HG03060 (cell line): ENCODE measurements around the gene TNFRSF19.

Experiments
- ATAC-seq: cut with Tn5 transposase; IDR thresholded peaks from one replicate; pipeline ENCODE4 v1.9.1; 2021; ENCODE audit warnings: low read depth, moderate number of reproducible peaks; ENCODE audit not compliant: unreplicated experiment

The TNFRSF19 gene

DNA sequence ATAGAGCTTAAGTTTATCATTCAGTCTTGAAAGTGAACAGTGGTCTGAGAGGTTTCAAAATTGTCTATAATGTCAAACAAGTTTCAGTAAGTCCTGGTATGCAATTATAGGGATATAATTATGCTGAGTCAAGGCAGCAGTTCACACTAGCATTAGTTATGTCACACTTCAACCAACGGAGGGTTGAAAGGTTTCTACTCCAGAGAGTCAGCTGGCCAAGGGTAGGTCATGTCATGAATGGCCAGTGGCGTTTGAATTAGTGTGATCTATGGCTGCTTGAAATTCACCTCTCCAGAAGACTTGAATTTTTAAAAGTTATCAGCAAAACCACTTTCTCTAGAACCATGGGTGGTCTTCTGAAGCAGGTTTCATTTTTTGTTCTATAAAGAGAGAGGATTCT lies 108.6 kb downstream of the TNFRSF19 start:
- ATAC-seq: no peak

DNA sequence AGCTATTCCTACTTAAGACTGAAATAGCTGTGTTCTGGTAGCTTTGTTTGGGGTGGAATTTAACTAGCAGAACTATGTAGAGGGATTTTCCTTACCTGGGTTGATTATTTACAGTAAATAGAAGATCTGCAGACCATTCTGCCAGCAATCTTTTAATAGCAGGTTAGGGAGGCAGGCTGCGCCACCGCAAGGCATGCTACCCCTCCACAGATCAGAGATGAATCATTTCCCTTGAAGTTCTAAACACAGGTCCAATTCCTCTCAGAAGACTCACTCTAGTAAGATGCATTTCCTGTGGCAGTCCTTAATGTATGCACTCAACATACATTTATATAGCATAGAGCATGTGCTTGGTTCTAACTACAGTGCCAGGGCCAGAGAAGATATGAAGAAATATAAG lies 109.0 kb downstream of the TNFRSF19 start:
- no peak for ATAC-seq

DNA sequence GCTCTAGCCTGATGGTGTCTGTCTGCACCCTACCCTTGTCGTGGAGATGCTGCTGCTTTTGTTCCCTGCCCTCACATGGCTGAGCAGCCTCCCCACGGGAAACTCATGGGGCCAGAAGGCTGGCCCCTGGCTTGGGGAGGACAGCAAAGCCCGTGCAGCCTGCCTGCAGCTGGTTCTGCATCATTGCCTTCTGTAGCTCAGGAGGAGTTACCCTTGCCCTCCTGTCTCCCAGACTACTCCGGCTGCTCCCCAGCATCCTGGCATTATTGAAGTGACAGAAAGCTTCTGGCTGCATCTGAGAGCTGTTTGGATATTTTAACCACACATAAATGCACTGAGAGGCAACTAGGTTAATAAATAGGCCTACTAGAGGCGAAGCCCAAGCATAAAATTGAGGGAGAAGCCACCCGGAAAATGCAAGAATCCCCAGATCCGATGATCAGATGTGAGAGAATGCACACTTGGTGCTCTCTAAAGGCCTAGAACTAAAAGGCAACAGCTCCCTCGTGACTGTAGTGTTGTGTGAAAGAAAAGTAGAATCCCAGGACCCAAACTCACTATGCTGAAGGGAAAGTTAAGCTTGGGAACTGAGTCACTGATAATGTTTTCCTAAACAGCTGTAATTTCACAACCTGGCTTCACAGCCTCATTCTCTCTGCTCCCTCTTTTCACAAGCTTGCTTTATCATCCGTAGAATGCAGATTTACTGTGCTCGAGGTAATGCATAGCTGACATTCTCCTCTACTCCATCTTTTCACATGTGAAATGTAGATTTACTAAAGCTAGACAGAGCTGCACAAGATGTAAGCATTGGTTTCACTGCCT lies 110.8 kb downstream of the TNFRSF19 start:
- ATAC-seq: no peak

DNA sequence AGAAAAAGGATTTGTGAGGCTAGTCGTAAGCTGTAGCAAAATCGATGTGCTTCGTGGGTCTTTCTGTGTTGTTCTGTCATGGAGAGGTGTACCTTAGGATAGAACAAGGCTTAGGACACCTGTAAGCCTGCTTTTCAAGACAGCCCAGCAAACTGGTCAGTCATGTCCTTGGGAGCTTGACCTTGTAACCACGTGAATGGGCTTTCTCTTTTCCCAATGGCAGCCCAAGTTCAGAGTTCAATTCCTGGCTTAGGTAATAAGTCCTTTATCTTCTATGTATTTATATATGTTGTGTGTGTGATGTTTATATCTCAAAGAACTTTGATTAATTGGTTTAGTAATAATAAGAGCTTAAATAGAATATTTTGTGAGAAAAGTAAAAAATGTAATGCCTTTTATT lies 112.9 kb downstream of the TNFRSF19 start:
- ATAC-seq: no peak

DNA sequence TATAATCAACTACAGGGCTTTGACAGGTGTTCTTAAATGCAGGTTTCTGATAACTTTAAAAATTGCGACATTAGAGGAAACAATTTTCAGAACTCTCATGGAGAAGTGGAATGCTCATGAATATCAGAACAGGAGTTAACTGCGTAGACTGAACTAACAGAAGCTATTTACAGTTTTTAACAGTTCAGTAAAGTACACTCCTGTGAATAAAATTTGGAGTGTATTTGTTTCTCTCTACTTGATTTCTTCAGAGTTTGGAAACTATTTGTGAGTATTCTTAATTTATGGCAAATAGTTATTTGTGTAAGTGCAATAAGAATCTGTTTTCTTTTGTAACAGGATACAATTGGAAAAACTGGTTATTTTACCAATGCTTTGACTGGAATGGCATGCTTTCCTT lies 114.4 kb downstream of the TNFRSF19 start:
- no peak for ATAC-seq

DNA sequence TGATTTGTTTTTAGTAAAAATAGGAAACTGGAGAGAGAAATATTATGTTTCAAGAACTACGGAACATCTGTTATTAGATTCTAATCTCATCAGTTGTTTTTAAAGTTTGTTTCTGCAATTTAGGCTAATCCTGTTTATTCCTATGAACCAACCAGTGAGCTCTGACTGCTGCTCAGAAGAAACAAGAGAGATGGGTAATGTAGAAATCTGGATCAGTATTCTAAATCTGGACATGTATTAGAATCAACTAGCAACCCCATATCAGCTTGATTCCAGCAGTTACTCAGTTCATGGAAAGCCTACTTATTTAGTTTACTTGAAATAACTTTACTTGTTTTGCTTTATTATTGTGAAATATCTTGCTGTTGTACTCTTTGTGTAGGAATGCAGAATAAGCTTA lies 115.2 kb downstream of the TNFRSF19 start:
- ATAC-seq: no peak

DNA sequence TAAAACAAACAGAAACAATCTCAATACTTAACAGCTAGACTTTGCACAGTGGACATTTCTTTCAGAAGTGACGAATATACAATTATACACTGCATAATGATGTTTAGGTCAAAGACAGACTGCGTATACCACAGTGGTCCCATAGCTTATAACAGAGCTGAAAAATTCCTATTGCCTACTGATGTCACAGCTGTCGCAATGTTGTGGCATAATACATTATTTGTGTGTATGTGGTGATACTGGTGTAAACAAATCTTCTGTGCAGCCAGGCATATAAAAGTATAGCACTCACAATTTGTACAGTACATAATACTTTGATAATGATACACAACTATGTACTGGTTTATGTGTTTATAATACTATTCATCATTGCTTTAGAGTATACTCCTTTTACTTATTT lies 116.7 kb downstream of the TNFRSF19 start:
- ATAC-seq: no peak

DNA sequence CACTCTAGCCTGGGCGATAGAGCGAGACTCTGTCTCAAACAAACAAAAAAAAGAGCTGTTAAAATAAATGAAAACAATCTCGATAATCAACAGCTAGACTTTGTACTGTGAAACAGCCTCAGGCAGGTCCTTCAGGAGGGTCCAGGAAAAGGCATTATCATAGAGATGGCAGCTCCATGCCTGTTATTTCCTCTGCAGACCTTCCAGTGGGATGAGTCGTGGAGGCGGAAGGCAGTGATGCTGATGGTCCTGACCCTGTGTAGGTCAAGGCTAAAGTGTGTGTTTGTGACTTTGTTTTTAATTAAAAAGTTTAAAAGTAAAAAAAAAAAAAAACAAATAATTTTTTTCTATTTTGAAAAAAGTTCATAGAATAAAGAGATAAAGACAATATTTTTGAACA lies 117.4 kb downstream of the TNFRSF19 start:
- ATAC-seq: no peak

DNA sequence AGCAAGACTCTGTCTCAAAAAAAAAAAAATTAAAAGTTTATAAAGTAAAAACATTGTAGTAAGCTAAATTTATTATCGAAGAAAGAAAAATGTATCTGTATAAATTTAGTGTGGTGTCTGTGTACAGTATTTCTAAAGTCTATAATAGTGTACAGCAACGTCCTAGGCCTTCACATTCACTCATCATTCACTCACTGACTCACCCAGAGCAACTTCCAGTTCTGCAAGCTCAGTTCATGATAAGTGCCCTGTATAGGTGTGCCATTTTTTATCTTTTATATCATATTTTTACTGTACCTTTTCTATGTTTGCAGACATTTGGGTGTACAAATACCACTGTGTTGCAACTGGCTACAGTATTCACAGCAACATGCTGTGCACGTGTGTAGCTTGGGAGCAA lies 118.1 kb downstream of the TNFRSF19 start:
- ATAC-seq: no peak

DNA sequence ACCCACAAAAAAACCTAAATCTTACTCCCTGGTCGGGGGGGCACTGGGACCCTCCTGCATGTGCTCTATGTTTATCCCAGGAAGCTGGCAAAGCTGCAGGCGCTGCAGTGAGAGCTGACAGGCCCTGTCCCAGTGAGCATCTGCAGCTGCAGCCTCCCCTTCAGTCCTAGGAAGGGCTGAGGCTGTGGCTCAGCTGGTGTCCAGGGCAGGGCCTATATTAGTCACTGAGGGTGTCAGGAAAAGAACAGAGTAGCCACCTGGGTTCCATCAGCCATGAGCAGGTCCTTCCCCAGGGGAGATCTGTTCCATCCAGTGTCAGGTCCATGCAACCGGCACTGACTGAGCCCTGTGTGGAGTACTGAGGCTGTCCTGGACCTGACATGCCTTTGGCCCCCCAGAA lies 120.5 kb downstream of the TNFRSF19 start:
- ATAC-seq: no peak

DNA sequence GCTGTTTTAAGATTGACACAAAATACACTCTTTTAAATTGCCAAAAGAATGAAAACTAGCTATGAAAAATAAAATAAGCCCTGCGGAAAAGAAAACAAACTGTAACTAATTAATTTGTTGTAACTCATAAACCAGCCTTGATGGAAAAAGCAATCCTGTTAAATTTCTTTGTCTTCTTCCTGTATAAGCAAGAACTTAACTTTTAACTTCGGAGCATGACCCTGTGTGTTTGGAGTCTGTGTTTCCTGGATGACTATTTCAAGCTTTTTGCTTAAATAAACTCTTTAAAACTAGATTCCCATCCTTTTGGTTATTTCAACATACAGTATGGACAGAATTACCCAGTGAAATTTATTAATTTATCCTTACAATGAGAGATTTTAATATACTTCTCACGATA lies 122.6 kb downstream of the TNFRSF19 start:
- ATAC-seq: no peak

DNA sequence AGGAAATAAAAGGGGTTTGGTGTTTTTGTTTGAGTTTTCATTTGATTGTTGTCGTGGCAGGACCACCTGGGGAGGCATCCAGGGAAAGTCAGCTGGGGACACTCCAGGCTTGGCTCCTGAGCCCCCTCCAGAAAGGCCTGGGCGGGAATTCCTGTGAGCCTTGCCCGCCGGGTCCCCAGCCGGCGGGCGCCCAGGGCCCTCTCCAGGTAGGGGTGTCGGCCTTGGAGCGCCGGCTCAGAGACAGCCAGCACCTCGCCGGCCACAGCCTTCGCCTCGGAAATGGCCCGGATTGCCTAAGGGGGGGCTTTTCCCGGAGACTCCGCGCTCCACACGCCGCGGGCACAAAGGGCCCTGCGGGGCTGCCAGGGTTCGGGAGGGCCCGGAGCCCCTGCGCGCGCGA lies 125.0 kb downstream of the TNFRSF19 start:
- no peak for ATAC-seq

DNA sequence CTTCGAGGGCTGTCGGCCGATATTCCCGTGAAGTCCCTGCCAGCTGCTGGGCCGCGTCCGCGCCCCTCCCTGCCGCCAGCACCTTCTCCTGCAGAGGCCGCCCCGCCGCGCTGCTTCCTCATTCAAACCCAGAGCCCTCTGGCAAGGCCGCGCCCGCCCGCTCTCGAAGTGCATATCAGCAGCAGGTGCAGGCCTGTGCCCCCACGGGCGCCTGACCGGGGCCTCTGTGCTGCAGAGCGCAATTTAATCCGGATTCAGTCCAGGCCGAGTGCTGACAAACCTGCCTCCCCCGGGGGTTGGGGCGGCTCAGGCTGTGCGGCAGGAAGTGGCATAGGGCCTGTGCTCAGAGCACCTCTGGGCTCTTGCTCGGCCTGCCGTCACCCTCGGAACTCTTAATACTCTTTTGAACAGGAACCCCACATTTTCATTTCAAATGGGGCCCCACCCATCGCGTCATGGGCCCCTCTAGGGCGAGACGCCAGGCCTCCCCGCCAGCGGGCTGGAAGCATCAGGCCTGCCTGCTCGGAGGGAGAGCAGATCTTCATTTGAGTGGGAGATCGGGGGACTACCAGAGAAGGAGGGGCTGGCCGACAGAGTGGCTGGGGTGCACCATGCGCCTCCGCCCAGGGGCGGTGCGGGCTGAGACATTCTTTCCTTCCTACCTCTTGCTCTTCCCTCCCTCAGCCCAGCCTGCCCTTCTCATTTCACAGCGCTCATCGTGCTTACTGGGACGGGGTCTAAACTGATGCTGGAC lies 125.7 kb downstream of the TNFRSF19 start:
- no peak for ATAC-seq

DNA sequence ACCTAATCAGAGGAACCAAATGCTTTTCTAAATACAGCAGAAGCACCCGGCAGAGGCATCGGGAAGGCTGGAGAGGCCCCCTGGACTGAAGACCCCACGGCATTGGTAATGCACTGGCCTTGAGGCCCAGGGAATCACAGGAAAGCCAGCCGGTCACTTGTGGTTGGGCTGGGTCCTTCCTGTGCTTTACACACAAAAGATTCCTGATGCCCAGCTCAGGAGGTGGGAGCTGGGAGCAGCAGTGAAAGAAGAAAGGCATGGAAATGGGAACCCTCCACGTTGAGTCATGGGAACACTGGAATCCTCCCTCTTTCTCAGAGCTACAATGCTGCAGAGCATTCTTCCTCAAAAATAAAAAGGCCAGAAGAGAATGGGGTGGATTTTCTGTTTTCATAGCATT lies 126.4 kb downstream of the TNFRSF19 start:
- ATAC-seq: no peak

DNA sequence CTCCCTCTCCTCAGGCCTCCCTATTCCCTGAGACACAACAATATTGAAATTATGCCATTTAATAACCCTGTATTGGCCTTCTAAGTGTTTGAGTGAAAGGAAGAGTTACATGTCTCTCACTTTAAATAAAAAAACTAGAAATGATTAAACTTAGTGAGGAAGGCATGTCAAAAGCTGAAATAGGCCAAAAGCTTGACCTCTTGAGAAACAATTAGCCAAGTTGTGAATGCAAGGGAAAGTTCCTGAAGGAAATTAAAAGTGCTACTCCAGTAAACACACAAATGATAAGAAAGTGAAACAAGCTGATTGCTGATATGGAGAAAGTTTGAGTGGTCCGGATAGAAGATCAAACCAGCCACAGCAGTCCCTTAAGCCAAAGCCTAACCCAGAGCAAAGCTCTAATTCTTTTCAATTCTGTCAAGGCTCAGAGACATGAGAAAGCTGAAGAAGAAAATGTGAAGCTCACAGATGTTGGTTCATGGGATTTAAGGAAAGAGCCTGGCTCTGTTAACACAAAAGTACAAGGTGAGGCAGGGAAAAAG lies 127.6 kb downstream of the TNFRSF19 start:
- ATAC-seq: no peak

DNA sequence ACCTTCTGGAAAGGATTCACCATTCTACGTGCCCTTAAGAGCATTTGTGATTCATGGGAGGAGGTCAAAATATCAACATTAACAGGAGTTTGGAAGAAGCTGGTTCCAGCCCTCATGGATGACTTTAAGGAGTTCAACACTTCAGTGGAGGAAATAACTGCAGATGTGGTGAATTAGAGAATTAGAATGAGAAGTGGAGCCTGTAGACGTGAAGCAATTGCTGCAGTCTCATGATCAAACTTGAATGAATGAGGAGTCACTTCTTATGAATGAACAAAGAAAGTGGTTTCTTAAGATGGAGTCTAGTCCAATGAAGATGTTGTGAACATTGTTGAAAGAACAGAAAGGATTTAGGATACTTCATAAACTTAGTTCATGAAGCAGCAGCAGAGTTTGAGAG lies 129.1 kb downstream of the TNFRSF19 start:
- no peak for ATAC-seq

DNA sequence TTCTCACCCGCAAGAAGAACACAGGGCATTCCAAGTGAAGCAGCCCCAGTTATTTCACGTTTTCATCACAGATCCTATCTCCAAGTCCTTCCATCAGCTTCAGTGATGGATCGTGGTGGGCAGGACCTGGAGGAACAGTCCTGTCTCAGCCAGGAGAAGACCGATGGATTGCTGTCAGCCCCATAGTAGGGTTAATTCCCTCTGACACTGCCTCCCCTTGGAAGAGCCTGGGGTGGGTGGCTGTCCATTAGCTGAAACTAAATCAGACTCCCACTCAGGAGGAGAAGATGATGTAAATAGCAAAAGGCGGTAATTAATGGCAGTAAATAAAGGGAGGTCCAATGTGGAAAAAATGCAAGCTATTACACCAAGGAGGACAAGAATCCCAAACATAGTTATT lies 131.0 kb downstream of the TNFRSF19 start:
- ATAC-seq: no peak

DNA sequence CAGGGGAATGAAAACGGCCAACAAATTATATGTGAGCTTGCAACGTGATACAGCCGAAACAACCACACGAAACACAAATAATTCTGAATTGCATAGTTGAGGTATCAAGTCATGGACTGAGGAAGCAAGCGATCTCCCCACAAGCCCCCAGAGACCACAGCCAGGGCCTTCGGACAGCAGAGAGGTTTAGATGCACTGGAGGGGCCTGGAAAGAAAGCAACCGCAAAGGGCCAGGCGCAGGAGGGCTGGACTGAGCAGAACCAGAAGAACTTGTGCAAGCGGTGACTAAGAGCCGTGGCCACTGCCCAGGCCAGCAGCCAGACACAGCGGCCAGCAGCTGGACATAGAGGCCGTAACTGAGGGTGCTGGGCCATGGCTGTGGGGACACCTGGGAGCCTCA lies 131.4 kb downstream of the TNFRSF19 start:
- no peak for ATAC-seq

DNA sequence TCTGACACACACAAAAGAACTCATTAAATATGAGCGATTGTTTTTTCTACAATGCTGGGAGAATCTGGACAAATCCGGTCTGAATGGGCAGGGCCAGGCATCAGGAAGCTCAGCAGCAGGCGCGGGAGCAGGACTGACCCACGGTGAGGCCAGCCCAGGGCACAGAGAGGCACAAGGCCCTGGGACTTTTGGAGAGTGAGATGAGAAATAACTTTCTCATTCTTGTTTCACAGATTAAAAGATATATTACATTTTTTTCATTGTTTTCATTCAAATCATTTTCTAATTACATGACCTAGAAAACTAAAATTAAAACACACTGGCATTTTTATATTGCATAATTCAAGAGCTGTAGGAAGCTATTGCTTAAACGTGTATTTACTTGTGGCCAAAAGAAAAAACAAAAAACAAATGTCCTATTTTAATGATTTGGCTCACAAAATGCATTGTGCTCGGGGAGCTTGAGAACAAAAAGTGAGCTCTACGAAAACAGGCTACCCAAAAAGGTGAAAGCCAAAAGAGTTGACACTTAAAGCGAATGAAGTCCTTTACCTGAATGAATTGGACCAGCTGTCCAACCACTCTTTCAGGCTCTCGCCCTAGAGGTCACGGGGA lies 133.1 kb downstream of the TNFRSF19 start:
- ATAC-seq: no peak

DNA sequence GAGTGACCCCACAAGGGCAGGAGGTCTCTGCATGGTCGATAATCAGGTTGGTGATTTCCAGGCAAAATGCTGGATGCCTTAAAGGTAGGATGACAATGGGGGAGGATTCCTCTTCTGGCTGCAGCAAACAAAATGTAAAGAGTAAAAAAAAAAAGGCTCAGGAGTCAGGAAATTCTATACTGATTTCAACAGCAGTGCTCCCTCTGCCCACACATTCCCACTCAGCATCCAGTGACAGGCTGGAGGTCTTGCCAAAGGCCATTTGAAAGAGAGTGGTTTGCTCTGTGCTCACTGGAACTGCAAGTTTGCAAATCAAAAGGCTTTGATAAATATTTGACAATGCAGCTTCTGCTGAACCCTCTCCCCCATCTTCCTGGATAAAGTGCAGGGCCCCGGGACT lies 135.4 kb downstream of the TNFRSF19 start:
- ATAC-seq: no peak

DNA sequence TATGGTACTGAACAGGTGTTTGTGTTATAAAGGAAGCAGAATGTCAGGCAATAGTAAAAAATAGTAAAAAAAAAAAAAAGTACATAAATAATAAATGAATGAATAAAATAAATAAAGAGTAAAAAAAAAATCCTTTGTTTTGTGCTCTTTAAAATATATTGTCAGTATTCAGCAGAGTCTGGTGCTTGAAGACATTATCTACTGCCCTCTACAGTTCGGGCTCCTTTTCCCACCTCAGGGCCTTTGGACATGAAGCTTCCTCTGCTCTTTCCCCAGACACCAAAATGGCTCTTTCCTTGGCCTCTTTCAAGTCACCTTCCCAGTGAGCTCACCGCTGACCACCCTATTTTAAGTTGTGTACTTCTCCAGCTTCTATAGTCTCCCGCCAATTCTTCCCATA lies 137.5 kb downstream of the TNFRSF19 start:
- no peak for ATAC-seq
